ENCODE data around the gene CLIC5. TPM values are rescaled to one million over a fixed set of nuclear protein-coding genes. Genes with fewer than 3 reads are reported as not detected.

The CLIC5 gene
- polyA plus RNA-seq, 1 experiment: not detected

GRCh38 chr6:45963896-45964295 lies 51.8 kb downstream of the CLIC5 start:
- Histone ChIP-seq H3K9me3 (ENCODE audit: control insufficient read depth, insufficient read depth, low read length) (no peaks in the 10 kb centered on the region; the same call in 1 of the 2 replicates), H3K4me3 (ENCODE audit: low read depth, low read length) (no peak overlapping the region), H3K27ac (ENCODE audit: low read depth, low read length) (no peak overlapping the region), H3K27me3 (ENCODE audit: control insufficient read depth, insufficient read depth, low read length) (peaks cover 2% of the 10 kb centered on the region)
- no peak for TF ChIP-seq CTCF (IDR thresholded peaks at IDR 0.05; ENCODE audit: low read depth, low read length)
- POLR2A ChIA-PET: no interaction called here
- CTCF ChIA-PET: interaction anchor here (0.9 kb wide), 1 partner anchor 18 kb away, joined by 3 read pairs; no protein-coding TSS in a partner anchor
- DNase-seq (ENCODE audit: low read depth, low spot score): no peak

- CTCF ChIA-PET: interaction anchor here (1.7 kb wide), 1 partner anchor 15 kb away, joined by 4 read pairs; no protein-coding TSS in a partner anchor
- no peak for TF ChIP-seq CTCF (IDR thresholded peaks at IDR 0.05; ENCODE audit: low read depth, low read length)
- H3K27me3 ChIP-seq (ENCODE audit: control insufficient read depth, insufficient read depth, low read length): peaks cover 5% of the 10 kb centered on the region
- H3K27ac ChIP-seq (ENCODE audit: low read depth, low read length): no peak overlapping the region
- DNase-seq (ENCODE audit: low read depth, low spot score): no peak
- no peaks in the 10 kb centered on the region; the same call in 1 of the 2 replicates for H3K9me3 ChIP-seq (ENCODE audit: control insufficient read depth, insufficient read depth, low read length)
- H3K4me3 ChIP-seq (ENCODE audit: low read depth, low read length): no peak overlapping the region
- POLR2A ChIA-PET: interaction anchor here (0.6 kb wide), 1 partner anchor 11 kb away, joined by 3 read pairs; no protein-coding TSS in a partner anchor
Measured at GRCh38 chr6:45961125-45961524, 54.5 kb downstream of the CLIC5 start.

DNA sequence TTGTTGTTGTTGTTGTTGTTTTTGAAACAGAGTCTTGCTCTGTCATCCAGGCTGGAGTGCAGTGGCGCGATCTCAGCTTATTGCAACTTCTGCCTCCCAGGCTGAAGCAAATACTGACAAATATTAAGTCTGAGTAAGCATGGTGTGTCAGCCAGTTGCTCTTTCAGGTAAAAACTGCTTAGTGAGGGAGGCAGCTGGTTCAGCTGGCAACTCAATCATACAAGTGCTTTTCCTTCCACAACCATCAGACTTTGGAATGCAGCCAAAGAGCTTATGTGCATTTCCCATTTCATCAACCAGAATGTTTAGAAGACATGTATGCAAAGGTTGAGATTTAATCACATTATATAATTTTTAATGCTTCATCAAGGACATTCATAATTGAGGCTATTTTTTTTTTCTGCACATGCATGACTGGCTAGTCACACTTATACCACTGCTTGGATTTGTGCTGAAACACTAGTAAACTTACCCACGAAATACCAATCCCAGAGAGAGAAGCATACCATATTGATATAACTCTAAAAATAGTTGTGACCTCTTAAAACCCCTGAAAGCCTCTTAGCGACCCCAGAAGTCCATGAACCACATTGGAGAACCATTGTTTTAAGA lies 56.0 kb downstream of the CLIC5 start:
- Histone ChIP-seq H3K9me3 (ENCODE audit: control insufficient read depth, insufficient read depth, low read length) (no peaks in the 10 kb centered on the region; the same call in 1 of the 2 replicates), H3K27ac (ENCODE audit: low read depth, low read length) (no peak overlapping the region), H3K4me3 (ENCODE audit: low read depth, low read length) (no peak overlapping the region), H3K27me3 (ENCODE audit: control insufficient read depth, insufficient read depth, low read length) (peaks cover 5% of the 10 kb centered on the region)
- ChIA-PET CTCF (interaction anchor here (0.7 to 1.7 kb wide), 3 partner anchors 13 to 1458 kb away, joined by 3 to 4 read pairs (median 4); no protein-coding TSS in a partner anchor), POLR2A (no interaction called here)
- no peak for TF ChIP-seq CTCF (IDR thresholded peaks at IDR 0.05; ENCODE audit: low read depth, low read length)
- DNase-seq (ENCODE audit: low read depth, low spot score): no peak

GRCh38 chr6:45956663-45957062 lies 59.0 kb downstream of the CLIC5 start:
- POLR2A ChIA-PET: no interaction called here

More at GRCh38 chr6:45956663-45957062, 59.0 kb downstream of the CLIC5 start:
- CTCF ChIA-PET: no interaction called here
- no peak overlapping the region for H3K4me3 ChIP-seq (ENCODE audit: low read depth, low read length)
- no peaks in the 10 kb centered on the region for H3K9me3 ChIP-seq (ENCODE audit: control insufficient read depth, insufficient read depth, low read length)
- TF ChIP-seq CTCF (IDR thresholded peaks at IDR 0.05; ENCODE audit: low read depth, low read length): no peak
- H3K27me3 ChIP-seq (ENCODE audit: control insufficient read depth, insufficient read depth, low read length): peaks cover 9% of the 10 kb centered on the region
- no peak for DNase-seq (ENCODE audit: low read depth, low spot score)
- no peak overlapping the region for H3K27ac ChIP-seq (ENCODE audit: low read depth, low read length)

Measured in AG04450 (cell line).